ENCODE data around the gene TMEM184B.

TMEM184B gene

DNA sequence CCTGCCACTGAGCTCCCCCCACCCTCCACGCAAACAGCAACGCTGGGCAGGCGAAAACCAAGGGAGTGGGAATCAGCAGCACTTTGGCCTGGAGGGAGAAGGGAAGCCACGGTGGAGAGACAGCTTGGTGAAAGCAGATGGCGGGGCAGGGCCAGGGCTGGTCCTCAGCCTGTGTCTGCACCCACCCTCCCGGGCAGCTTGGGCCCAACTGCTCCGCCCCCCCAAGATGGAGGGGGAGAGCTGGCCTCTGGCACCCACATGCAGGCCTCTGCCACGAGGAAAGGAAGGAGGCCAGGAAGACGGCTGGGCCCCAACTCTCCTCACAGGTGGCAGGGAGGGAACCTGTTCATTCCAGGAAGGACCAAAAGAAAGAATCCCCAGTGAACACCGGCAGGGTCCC is 53.2 kb downstream of the TMEM184B start:
- Mint-ChIP-seq H3K27me3 (no peaks in the 10 kb centered on the region), H3K9me3 (no peaks in the 10 kb centered on the region), H3K36me3 (peaks cover 23% of the 10 kb centered on the region), H3K27ac (peak overlapping the region; percentile 43), H3K4me1 (peaks cover 30% of the 10 kb centered on the region), H3K4me3 (no peak overlapping the region)
- ATAC-seq = no peak

DNA sequence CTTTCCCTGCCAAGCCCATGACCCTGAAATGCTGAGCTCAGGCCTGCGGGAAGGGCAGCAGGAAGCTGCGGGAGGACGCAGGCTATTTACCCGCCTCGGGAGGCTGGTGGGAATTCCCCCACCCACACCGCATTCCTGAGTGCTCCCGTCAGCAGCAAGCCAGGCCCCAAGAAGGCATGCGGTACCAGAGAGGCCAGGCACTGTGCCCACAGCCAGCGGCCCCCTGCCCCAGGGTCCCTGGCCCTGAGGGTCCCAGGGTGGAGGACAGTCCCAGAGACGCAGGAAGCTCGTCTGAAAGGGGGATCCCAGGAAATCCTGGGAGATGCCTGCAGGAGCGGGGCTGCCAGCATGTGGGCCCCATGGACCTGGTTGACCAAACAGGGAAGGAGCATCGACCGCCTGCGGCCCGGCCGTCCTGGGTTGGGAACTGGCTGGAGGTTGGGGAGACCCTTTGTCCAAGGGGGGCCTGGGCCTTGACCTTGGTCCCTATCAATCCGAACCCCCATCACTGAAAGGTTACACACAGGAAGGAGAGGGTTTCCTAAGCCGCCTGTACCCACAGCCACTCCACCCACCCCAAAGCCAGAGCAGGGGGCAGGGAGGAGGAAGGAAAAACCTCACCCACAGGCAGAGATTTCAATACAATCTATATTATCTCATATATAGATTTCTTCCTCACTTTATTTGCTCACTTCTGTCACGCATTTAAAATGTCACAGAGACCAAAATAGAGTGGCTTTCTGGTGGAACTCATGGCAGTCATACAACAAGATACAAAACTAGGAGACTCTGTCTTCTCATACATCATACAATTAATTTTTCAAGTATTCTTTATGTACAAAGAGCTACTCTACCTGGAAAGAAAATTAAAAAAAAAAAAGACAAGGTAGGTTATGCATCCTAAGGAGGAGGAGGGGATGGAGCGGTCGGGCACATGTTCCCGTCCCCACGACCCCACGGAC is 53.9 kb downstream of the TMEM184B start:
- peaks cover 23% of the 10 kb centered on the region for H3K36me3 Mint-ChIP-seq
- H3K9me3 Mint-ChIP-seq = no peaks in the 10 kb centered on the region
- H3K4me1 Mint-ChIP-seq = peaks cover 34% of the 10 kb centered on the region
- no peak overlapping the region for H3K4me3 Mint-ChIP-seq
- ATAC-seq = no peak
- H3K27me3 Mint-ChIP-seq = no peaks in the 10 kb centered on the region
- H3K27ac Mint-ChIP-seq = peak overlapping the region; percentile 43

DNA sequence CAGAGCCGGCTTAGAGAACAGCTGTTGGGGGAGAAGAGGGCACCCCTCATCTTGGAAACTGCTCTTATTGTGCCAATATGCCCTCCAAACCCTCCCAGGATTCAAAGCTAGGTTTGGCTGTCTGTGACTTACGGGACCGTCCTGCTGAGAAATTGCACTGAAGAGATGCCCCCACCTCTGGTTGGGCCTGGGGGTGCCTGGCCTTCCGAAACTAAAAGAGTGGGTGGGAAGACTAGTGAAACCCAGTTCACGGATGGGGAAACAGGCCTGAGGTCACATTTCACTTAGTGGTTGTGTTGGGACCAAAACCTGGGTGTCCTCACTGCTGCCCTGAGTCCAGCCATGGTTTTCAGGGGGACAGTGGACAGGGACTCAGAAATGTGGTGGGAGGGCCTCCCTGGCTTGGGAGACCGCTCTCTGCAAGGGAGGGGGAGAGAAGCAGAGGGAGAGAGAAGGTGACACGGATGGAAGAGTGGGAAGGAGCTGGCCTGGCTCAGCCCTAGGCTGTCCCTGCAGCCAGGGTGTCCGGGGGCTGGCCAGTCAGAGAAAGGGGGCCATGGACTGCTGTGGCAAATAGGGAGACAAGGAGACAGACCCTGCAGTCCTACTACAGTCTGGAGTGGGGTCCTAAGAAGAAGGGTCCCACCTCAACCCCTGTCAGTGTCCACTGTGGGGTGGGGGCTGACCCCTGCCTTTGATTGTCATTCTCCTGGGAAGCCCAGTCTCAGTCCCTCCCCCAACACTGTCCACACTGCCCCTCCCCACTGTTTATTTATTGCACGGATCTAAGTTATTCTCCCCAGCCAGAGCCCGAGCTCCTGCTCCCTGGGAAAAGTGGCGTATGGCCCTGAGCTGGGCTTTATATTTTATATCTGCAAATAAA is 57.4 kb downstream of the TMEM184B start:
- H3K27ac Mint-ChIP-seq = peak overlapping the region; percentile 59
- H3K36me3 Mint-ChIP-seq = peaks cover 11% of the 10 kb centered on the region
- no peaks in the 10 kb centered on the region for H3K9me3 Mint-ChIP-seq
- peak overlapping the region; percentile 71 for H3K4me3 Mint-ChIP-seq
- no peak for ATAC-seq
- peaks cover 54% of the 10 kb centered on the region for H3K4me1 Mint-ChIP-seq
- no peaks in the 10 kb centered on the region for H3K27me3 Mint-ChIP-seq

DNA sequence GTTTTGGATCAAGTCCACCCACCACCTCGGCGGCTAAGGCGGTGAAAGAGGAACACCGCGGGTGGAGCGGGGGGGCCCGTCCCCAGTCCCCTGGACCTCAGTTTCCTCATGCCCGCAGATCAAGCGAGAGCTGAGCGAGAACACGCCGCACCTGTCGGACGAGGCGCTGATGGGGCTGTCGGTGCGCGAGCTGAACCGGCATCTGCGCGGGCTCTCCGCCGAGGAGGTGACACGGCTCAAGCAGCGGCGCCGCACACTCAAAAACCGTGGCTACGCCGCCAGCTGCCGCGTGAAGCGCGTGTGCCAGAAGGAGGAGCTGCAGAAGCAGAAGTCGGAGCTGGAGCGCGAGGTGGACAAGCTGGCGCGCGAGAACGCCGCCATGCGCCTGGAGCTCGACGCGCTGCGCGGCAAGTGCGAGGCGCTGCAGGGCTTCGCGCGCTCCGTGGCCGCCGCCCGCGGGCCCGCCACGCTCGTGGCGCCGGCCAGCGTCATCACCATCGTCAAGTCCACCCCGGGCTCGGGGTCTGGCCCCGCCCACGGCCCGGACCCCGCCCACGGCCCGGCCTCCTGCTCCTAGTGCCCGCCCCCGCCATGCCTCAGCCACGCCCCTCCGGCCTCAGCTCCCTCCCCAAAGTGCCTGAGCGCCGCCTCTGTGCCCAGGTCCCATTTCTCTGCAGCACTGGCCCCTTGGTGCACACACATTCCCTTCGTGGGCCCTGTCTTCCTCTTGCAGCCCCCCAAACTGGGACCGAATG is 58.3 kb downstream of the TMEM184B start:
- H3K4me1 Mint-ChIP-seq = peaks cover 58% of the 10 kb centered on the region
- peak overlapping the region; percentile 71 for H3K4me3 Mint-ChIP-seq
- H3K27ac Mint-ChIP-seq = peak overlapping the region; percentile 59
- H3K9me3 Mint-ChIP-seq = no peaks in the 10 kb centered on the region
- peak; percentile 75 for ATAC-seq
- no peaks in the 10 kb centered on the region for H3K27me3 Mint-ChIP-seq
- peaks cover 3% of the 10 kb centered on the region for H3K36me3 Mint-ChIP-seq

DNA sequence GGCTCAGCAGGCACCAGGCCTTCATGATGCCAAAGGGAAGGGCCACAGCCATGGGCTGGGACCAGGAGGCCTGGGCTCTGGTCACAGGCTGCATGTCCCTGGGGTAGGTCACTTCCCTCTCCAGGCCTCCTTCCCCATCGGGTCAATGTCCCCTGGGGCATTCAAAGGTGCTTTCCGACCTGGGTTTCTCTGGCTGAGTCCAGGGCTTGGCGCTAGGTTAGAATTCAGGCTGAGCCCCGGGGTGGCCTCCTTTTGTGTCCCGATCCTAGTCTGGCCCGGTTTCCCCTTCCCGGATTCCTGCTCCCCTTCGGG is 58.9 kb downstream of the TMEM184B start:
- H3K4me1 Mint-ChIP-seq = peaks cover 53% of the 10 kb centered on the region
- H3K4me3 Mint-ChIP-seq = peak overlapping the region; percentile 69
- H3K27ac Mint-ChIP-seq = peak overlapping the region; percentile 59
- H3K36me3 Mint-ChIP-seq = no peaks in the 10 kb centered on the region
- H3K9me3 Mint-ChIP-seq = no peaks in the 10 kb centered on the region
- no peaks in the 10 kb centered on the region for H3K27me3 Mint-ChIP-seq
- ATAC-seq = peak; percentile 14

DNA sequence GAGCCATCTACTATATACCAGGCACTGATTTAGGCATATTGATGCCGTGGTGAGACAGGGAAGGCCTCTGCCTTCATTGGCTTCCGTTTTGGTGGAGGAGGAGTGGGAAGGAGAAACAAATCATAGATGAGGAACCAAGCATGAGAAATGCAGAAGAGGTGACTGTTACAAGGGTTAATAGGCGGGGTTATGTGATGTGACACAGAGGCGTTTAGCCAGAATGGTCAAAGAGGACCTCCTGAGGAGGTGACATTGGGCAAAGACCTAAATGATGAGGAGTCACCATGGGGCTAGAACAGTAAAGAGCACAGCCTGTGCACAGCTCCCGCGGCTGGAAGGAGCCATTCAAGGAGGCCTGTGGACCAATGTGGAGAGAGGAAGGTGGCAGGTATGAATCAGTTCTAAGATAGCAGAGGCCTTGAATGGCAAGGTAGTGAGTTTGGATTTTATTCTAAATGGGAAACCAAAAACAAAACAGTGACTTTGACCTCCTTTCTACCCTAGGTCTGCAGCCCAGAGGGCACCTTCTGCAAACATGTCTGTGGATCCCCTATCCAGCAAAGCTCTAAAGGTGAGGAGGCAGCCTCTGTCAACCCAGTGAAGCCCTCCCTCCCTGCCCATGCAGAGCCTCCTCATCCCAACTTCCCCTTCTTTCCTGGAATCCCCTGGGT is 59.4 kb downstream of the TMEM184B start:
- Mint-ChIP-seq H3K4me1 (peaks cover 52% of the 10 kb centered on the region), H3K4me3 (peak overlapping the region; percentile 69), H3K27ac (peak overlapping the region; percentile 59), H3K27me3 (no peaks in the 10 kb centered on the region), H3K36me3 (no peaks in the 10 kb centered on the region), H3K9me3 (no peaks in the 10 kb centered on the region)
- ATAC-seq = peak; percentile 65

DNA sequence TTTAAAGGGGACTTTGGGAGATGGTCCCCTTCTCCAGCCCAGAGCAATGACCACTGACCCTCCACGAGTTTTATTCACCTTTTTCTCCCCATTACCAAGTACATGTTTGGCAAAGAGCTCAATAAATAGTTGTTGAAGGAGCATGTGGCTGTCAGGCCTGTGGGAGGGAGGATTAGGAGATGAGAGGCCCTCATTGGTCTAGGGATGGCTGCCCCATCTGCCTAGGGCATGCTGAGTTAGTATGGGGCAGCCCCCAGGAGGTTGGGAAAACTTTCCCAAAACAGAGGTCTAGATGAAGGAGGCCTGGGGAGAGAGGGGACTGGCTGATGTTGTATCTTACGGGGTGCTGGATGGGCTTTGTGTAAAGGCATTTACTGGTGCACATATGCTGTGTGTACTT is 60.4 kb downstream of the TMEM184B start:
- no peaks in the 10 kb centered on the region for H3K36me3 Mint-ChIP-seq
- H3K9me3 Mint-ChIP-seq = no peaks in the 10 kb centered on the region
- peaks cover 54% of the 10 kb centered on the region for H3K4me1 Mint-ChIP-seq
- no peak overlapping the region for H3K4me3 Mint-ChIP-seq
- ATAC-seq = no peak
- H3K27ac Mint-ChIP-seq = peak overlapping the region; percentile 49
- no peaks in the 10 kb centered on the region for H3K27me3 Mint-ChIP-seq

DNA sequence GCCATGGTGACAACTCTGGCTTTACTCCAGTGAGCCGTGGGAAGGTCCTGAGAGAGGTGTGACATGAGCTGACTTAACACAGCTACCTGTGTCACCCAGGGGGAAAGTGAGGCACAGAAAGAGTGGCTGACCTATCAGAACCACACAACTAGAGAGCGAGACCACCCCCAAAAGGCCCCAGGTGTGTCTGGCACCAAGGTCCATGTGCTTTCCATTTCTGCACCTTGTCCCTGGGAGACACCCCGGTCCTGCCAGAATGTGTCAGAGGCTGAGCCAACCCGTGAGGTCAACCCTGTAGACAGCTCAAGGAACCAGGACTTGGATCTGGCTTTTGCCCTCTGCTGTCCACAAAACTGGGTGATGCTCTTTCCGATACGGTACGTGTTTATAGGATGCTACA is 61.3 kb downstream of the TMEM184B start:
- no peak overlapping the region for H3K4me3 Mint-ChIP-seq
- H3K36me3 Mint-ChIP-seq = no peaks in the 10 kb centered on the region
- H3K27ac Mint-ChIP-seq = no peak overlapping the region

DNA sequence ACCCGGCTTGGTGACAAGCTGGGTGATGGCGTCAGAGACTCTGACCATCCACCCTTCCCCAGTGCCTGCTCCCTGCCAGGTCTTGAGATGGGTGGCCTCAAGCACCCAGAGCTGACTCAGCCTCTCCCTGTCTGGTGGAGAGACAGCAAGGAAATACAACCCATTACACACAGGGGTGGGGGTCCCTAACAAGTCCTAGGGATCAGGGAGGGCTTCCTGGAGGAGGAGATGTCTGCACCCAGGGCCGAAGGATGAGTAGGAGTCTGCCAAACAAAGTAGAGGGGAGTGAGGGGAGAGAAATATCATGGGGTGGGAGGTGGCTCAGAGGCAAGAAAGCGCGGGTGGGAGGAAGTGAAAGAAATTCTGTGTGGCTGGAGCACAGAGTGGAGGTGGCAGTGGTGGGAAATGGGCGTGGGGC is 64.2 kb downstream of the TMEM184B start:
- H3K27ac Mint-ChIP-seq = no peak overlapping the region
- no peaks in the 10 kb centered on the region for H3K9me3 Mint-ChIP-seq
- ATAC-seq = no peak
- no peaks in the 10 kb centered on the region for H3K36me3 Mint-ChIP-seq
- H3K27me3 Mint-ChIP-seq = no peaks in the 10 kb centered on the region
- peaks cover 55% of the 10 kb centered on the region for H3K4me1 Mint-ChIP-seq
- no peak overlapping the region for H3K4me3 Mint-ChIP-seq

More for the DNA sequence above, 61.3 kb downstream of the TMEM184B start:
- H3K9me3 Mint-ChIP-seq = no peaks in the 10 kb centered on the region
- ATAC-seq = no peak
- H3K27me3 Mint-ChIP-seq = no peaks in the 10 kb centered on the region
- H3K4me1 Mint-ChIP-seq = peaks cover 54% of the 10 kb centered on the region

DNA sequence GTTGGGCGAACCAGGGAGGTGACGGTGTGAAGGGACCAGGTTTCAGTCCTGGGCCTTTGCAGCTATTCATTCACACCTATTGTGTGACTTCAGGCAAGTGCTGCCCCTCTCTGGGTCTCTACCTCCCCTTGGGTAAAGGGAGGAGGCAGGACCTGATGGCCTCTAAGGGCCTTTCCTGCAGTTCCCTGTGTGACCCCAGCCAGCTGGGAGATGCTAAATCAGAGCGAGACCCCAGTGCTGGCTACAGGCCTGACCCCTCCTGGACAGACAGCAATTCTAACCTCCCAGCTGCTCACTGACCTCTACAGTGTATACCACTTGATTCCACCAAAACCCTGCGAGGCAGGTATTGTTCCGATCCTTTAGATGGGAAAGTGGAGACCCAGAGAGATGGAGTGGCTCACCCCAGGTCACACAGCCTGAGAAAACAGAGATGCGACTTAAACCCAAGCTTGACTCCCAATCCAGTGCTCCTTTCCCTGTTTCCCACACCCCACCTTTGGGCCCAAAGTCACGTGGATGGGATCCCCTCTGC is 64.8 kb downstream of the TMEM184B start:
- Mint-ChIP-seq H3K4me3 (no peak overlapping the region), H3K4me1 (peaks cover 55% of the 10 kb centered on the region), H3K27me3 (no peaks in the 10 kb centered on the region), H3K36me3 (no peaks in the 10 kb centered on the region), H3K27ac (no peak overlapping the region), H3K9me3 (no peaks in the 10 kb centered on the region)
- no peak for ATAC-seq

DNA sequence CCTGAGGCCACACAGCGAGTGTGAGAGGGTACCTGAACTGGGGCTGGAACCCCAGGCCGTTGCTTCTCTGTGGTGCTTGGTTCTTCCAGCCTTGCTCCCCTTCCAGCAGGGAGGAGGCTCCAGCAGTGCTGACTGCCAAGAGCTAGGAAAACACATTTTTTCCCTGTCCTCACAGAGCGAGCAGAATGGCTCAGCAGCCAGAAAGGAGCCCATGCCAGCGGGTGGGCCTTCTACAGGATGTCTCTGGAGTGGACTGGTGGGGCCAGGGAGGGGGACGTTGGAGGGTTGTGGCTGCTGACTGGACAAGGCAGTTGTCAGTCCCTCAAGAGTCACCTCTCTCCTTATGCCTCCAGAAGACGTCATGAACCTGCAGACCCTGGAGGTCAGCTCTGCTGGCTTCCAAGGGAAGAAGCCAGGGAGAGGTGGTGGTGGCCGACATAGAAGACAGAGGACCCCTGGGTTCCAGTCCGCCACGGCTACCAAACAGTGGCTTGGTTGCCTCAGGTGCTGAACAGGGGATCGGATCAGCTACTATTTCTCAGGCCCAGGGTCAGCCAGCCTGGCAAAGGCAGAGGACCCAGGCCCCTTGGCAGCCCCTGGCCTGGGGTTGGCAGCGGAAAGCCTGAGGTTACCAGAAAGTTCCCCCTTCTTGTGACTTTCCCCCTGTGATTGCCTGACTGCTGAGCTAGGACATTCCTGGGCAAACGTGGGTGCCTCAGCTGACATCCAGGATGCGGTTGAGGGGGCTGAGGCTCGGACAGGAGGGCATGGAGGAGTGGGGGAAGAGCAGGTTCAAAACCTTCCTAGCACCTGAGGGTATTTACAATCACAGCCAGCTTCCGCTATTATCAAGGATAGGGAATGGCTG is 67.3 kb downstream of the TMEM184B start:
- ATAC-seq = no peak
- Mint-ChIP-seq H3K27ac (peak overlapping the region; percentile 16), H3K9me3 (no peaks in the 10 kb centered on the region), H3K4me1 (peaks cover 60% of the 10 kb centered on the region), H3K36me3 (no peaks in the 10 kb centered on the region), H3K27me3 (no peaks in the 10 kb centered on the region), H3K4me3 (no peak overlapping the region)

DNA sequence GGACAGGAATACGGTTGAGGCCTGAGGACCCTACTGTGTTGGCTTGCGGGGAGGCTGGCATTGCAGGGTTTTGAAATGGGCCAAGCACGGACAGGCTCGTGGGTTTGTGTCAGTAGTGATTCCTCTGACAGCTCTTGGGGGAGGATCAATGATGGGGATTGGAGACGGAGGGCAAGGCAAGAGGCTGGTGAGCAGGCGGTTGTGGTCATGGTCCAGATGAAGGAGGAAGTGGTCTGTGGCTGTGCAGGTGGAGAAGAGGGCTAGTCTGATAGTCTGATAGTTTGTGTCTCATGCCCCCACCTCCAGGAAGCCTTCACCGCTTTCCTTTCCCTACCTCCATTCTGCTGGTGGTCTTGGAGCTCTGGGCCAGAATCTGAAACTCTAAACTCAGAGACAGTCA is 68.0 kb downstream of the TMEM184B start:
- Mint-ChIP-seq H3K27ac (peak overlapping the region; percentile 16), H3K4me1 (peaks cover 55% of the 10 kb centered on the region), H3K27me3 (no peaks in the 10 kb centered on the region), H3K36me3 (no peaks in the 10 kb centered on the region), H3K9me3 (no peaks in the 10 kb centered on the region), H3K4me3 (no peak overlapping the region)
- peak; percentile 56 for ATAC-seq

DNA sequence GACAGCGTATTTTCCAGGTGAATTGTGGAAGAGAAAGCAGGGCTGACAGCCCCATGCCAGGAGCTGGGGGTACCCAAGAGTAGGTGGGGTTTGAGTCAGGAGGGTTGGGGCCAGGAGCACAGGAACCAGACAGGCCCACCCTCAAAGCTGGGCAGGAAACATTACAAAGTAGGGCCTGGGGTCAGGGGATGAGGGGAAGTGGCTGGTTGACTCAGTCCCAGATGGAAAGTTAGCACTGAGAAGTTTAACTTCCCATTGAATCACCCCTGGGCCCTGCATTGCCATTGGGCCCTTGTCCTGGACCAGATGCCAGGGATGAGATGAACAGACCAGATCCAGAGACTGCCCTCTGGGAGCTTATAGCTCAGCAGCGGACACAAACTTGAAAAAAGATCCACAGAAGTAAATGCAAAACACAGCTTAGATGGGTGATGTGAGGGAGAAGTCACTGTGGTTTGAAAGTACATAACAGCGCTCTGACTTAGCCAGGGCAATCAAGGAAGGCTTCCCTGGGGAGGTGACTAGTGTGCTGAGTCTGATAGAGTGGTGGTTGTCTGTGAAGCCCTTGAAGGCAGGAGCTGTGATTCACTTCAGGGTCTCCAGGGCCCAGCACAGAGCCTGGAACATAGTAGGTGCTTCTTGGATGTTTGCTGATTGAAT is 68.8 kb downstream of the TMEM184B start:
- no peak for ATAC-seq
- peak overlapping the region; percentile 0 for H3K4me3 Mint-ChIP-seq
- peaks cover 62% of the 10 kb centered on the region for H3K4me1 Mint-ChIP-seq
- H3K27me3 Mint-ChIP-seq = no peaks in the 10 kb centered on the region
- H3K36me3 Mint-ChIP-seq = no peaks in the 10 kb centered on the region
- H3K27ac Mint-ChIP-seq = peak overlapping the region; percentile 16
- H3K9me3 Mint-ChIP-seq = peaks cover 3% of the 10 kb centered on the region

All from stimulated activated memory B cell treated with anti-CD40 and anti-IgM and Interleukin-4, amounts not matched to agents 10 μg/mL and 1 μg/mL and 100 μg/mL, for 72 hours (primary cell).